ENCODE data around the gene GLP2R.

- TF ChIP-seq CTCF (IDR thresholded peaks at IDR 0.05) (no peak), GATA2 (CRISPR knock-in tag; IDR thresholded peaks at IDR 0.05) (no peak), ELF1 (IDR thresholded peaks at IDR 0.05) (no peak), EP300 (IDR thresholded peaks at IDR 0.05; ENCODE audit: borderline replicate concordance in 1 of 2, low read depth in 1 of 2, low read length in 1 of 2) (no peak), FOXJ3 (CRISPR knock-in tag; IDR thresholded peaks at IDR 0.05) (no peak), RCOR1 (IDR thresholded peaks at IDR 0.05; ENCODE audit: low read length) (no peak)
Measured at GRCh38 chr17:9932491-9932890, 106.8 kb downstream of the GLP2R start.
